Large intestine (tissue), 3 donors: ENCODE measurements around the gene KPNA1. TPM values are rescaled to one million over a fixed set of nuclear protein-coding genes. Genes with fewer than 3 reads are reported as not detected.

ENCODE experiments used
- DNase-seq, 2 donors: peaks; one replicate each; pipeline versions ENCODE4 v3.0.0 to v3.0.0-alpha.2; 2013
- H3K27ac ChIP-seq: one replicate; pipeline ENCODE4 v1.5.1; 2013; ENCODE audit warnings: low read length
- H3K27me3 ChIP-seq: 2 replicates; pipeline ENCODE4 v1.6.1; 2013; ENCODE audit warnings: low read length; ENCODE audit not compliant: control insufficient read depth, insufficient read depth
- H3K36me3 ChIP-seq: 2 replicates; pipeline ENCODE4 v1.6.1; 2013; ENCODE audit warnings: low read length; ENCODE audit not compliant: control insufficient read depth, insufficient read depth
- H3K4me1 ChIP-seq: one replicate; pipeline ENCODE4 v1.6.1; 2013; ENCODE audit warnings: low read length; ENCODE audit not compliant: control insufficient read depth, insufficient read depth
- H3K4me3 ChIP-seq: one replicate; pipeline ENCODE4 v1.5.1; 2013; ENCODE audit warnings: low read length
- H3K9me3 ChIP-seq: one replicate; pipeline ENCODE4 v1.6.1; 2013; ENCODE audit warnings: mild to moderate bottlenecking, low read depth, low read length, moderate library complexity; ENCODE audit not compliant: control insufficient read depth
- WGBS: methylation state at CpG from one replicate; pipeline ENCODE4 v1.1.5; 2013; ENCODE audit warnings: low lambda C conversion rate; ENCODE audit not compliant: insufficient coverage; 5-methylcytosine and 5-hydroxymethylcytosine counted together
- polyA plus RNA-seq: library from polyadenylated mRNA; unstranded; fragments of 120-200 nt; gene quantifications from one replicate; pipeline ENCODE4 v1.2.1, GENCODE V29; 2013

The KPNA1 gene
- polyA plus RNA-seq, 1 donor: 35.0 TPM

- WGBS: no CpG with 5 or more reads among the region's 2 CpGs
- Histone ChIP-seq H3K27ac (no peak overlapping the region), H3K4me3 (no peak overlapping the region), H3K4me1 (peaks cover 5% of the 10 kb centered on the region), H3K27me3 (no peaks in the 10 kb centered on the region), H3K36me3 (peaks cover 49% of the 10 kb centered on the region), H3K9me3 (no peaks in the 10 kb centered on the region)
- no peak for DNase-seq
Measured at GRCh38 chr3:122530164-122530563, 15.4 kb upstream of the KPNA1 start.

- H3K27me3 ChIP-seq: no peaks in the 10 kb centered on the region
- H3K4me3 ChIP-seq: no peak overlapping the region
- no peak for DNase-seq
- 100% methylated on average over 4 of the region's 11 CpGs for WGBS
- H3K27ac ChIP-seq: no peak overlapping the region
- no peaks in the 10 kb centered on the region for H3K4me1 ChIP-seq
- H3K9me3 ChIP-seq: no peaks in the 10 kb centered on the region
- peaks cover 4% of the 10 kb centered on the region for H3K36me3 ChIP-seq
Measured at GRCh38 chr3:122523317-122523716, 8.6 kb upstream of the KPNA1 start.

- H3K9me3 ChIP-seq: no peaks in the 10 kb centered on the region
- no peaks in the 10 kb centered on the region for H3K4me1 ChIP-seq
- no CpG with 5 or more reads among the region's 4 CpGs for WGBS
- H3K27me3 ChIP-seq: no peaks in the 10 kb centered on the region
- H3K4me3 ChIP-seq: no peak overlapping the region
- no peaks in the 10 kb centered on the region for H3K36me3 ChIP-seq
- no peak for DNase-seq
- H3K27ac ChIP-seq: no peak overlapping the region
Measured at GRCh38 chr3:122520861-122521260, 6.1 kb upstream of the KPNA1 start.

- no peaks in the 10 kb centered on the region for H3K36me3 ChIP-seq
- no peak overlapping the region for H3K4me3 ChIP-seq
- no peaks in the 10 kb centered on the region for H3K9me3 ChIP-seq
- no peak for DNase-seq
- no peaks in the 10 kb centered on the region for H3K27me3 ChIP-seq
- no peaks in the 10 kb centered on the region for H3K4me1 ChIP-seq
- no peak overlapping the region for H3K27ac ChIP-seq
Measured at GRCh38 chr3:122519693-122520092, 5.0 kb upstream of the KPNA1 start.

GRCh38 chr3:122516846-122517360 is 2.2 kb upstream of the KPNA1 start:
- Histone ChIP-seq H3K4me1 (peaks cover 2% of the 10 kb centered on the region), H3K27ac (no peak overlapping the region), H3K27me3 (no peaks in the 10 kb centered on the region), H3K4me3 (no peak overlapping the region), H3K36me3 (no peaks in the 10 kb centered on the region), H3K9me3 (no peaks in the 10 kb centered on the region)
- no peak for DNase-seq
- WGBS: no CpG with 5 or more reads among the region's 6 CpGs

GRCh38 chr3:122515870-122516269 is 1.1 kb upstream of the KPNA1 start:
- no CpG with 5 or more reads among the region's 3 CpGs for WGBS
- Histone ChIP-seq H3K4me1 (peaks cover 4% of the 10 kb centered on the region), H3K27me3 (no peaks in the 10 kb centered on the region), H3K27ac (peak overlapping the region; percentile 54), H3K4me3 (no peak overlapping the region), H3K9me3 (no peaks in the 10 kb centered on the region), H3K36me3 (no peaks in the 10 kb centered on the region)
- peak; percentile 41 to 71 for DNase-seq

- H3K9me3 ChIP-seq: no peaks in the 10 kb centered on the region
- peak overlapping the region; percentile 75 for H3K4me3 ChIP-seq
- no peak overlapping the region for H3K27ac ChIP-seq
- WGBS: 58% methylated on average over 3 of the region's 19 CpGs
- H3K27me3 ChIP-seq: no peaks in the 10 kb centered on the region
- no peak for DNase-seq
- peaks cover 4% of the 10 kb centered on the region for H3K4me1 ChIP-seq
- no peaks in the 10 kb centered on the region for H3K36me3 ChIP-seq
Measured at GRCh38 chr3:122515020-122515468, 305 bp upstream of the KPNA1 start.

GRCh38 chr3:122513386-122514122 is 1.2 kb downstream of the KPNA1 start:
- WGBS: 60% methylated on average over 2 of the region's 19 CpGs
- H3K4me3 ChIP-seq: peak overlapping the region; percentile 75
- H3K4me1 ChIP-seq: peaks cover 4% of the 10 kb centered on the region
- DNase-seq: no peak
- H3K27ac ChIP-seq: peak overlapping the region; percentile 96
- H3K9me3 ChIP-seq: no peaks in the 10 kb centered on the region
- H3K36me3 ChIP-seq: no peaks in the 10 kb centered on the region
- no peaks in the 10 kb centered on the region for H3K27me3 ChIP-seq

- H3K27ac ChIP-seq: no peak overlapping the region
- no peak overlapping the region for H3K4me3 ChIP-seq
- no peak for DNase-seq
- H3K9me3 ChIP-seq: no peaks in the 10 kb centered on the region
- H3K36me3 ChIP-seq: no peaks in the 10 kb centered on the region
- WGBS: 100% methylated on average over 1 of the region's 15 CpGs
- no peaks in the 10 kb centered on the region for H3K27me3 ChIP-seq
- peaks cover 4% of the 10 kb centered on the region for H3K4me1 ChIP-seq
Measured at GRCh38 chr3:122512284-122512683, 2.5 kb downstream of the KPNA1 start.

- 89% methylated on average over 3 of the region's 8 CpGs for WGBS
- Histone ChIP-seq H3K27ac (no peak overlapping the region), H3K4me1 (peaks cover 4% of the 10 kb centered on the region)
Measured at GRCh38 chr3:122510878-122511535, 3.7 kb downstream of the KPNA1 start.

More at GRCh38 chr3:122510878-122511535, 3.7 kb downstream of the KPNA1 start:
- Histone ChIP-seq H3K4me3 (no peak overlapping the region), H3K27me3 (no peaks in the 10 kb centered on the region), H3K36me3 (peaks cover 2% of the 10 kb centered on the region), H3K9me3 (no peaks in the 10 kb centered on the region)
- DNase-seq: no peak
